ENCODE data around the gene C11orf24.

GRCh38 chr11:68266936-68267880 is 4.6 kb downstream of the C11orf24 start:
- no peak for TF ChIP-seq CTCF (IDR thresholded peaks at IDR 0.05; ENCODE audit: low read depth, low read length)
- no peak for TF ChIP-seq POLR2A (IDR thresholded peaks at IDR 0.05; ENCODE audit: extremely low read depth, insufficient read length)
- TF ChIP-seq MAX (IDR thresholded peaks at IDR 0.05; ENCODE audit: low read depth, low read length), result no peak

Data from NB4 (cell line).